Measurements from ENCODE around the gene CRABP2. TPM values are rescaled to one million over a fixed set of nuclear protein-coding genes. Genes with fewer than 3 reads are reported as not detected.

The CRABP2 gene
- total RNA-seq, 1 donor from 2014 or later: 278 TPM

- Mint-ChIP-seq H3K27me3 (ENCODE audit: low read depth, unreplicated experiment) (peaks cover 32% of the 10 kb centered on the region), H3K4me1 (ENCODE audit: low read depth, unreplicated experiment) (peaks cover 51% of the 10 kb centered on the region), H3K27ac (ENCODE audit: unreplicated experiment) (no peak overlapping the region), H3K4me3 (ENCODE audit: unreplicated experiment) (peak overlapping the region; percentile 69), H3K9me3 (ENCODE audit: unreplicated experiment) (peaks cover 2% of the 10 kb centered on the region), H3K36me3 (ENCODE audit: low read depth, unreplicated experiment) (peaks cover 2% of the 10 kb centered on the region)
- DNase-seq (ENCODE audit: low read depth) (no peak), FAIRE-seq (no peak)
- Histone ChIP-seq H3K4me1 (ENCODE audit: insufficient read depth, low read length) (peaks cover 57% of the 10 kb centered on the region), H3K27ac (ENCODE audit: low read depth, low read length) (no peak overlapping the region), H4K20me1 (ENCODE audit: insufficient read depth, low read length) (no peaks in the 10 kb centered on the region), H3K36me3 (ENCODE audit: insufficient read depth, low read length) (no peaks in the 10 kb centered on the region), H3K79me2 (ENCODE audit: insufficient read depth, low read length) (no peaks in the 10 kb centered on the region), H3K4me2 (ENCODE audit: low read length) (peak overlapping the region; percentile 77), H3K9me3 (ENCODE audit: insufficient read depth, low read depth, low read length) (no peaks in the 10 kb centered on the region), H3K4me3 (ENCODE audit: insufficient read depth, low read depth, low read length) (no peak overlapping the region), H2AFZ (ENCODE audit: low read depth, low read length) (peak overlapping the region; percentile 84), H3K27me3 (ENCODE audit: insufficient read depth, low read length) (peaks cover 19% of the 10 kb centered on the region), H3K9ac (ENCODE audit: low read length) (peak overlapping the region; percentile 62)
- TF ChIP-seq EZH2 (IDR thresholded peaks at IDR 0.05; ENCODE audit: insufficient read depth, low read length): no peak
- TF ChIP-seq CTCF (IDR thresholded peaks at IDR 0.05; ENCODE audit: insufficient read depth, low read depth, low read length): no peak
Observed at GRCh38 chr1:156658945-156659574, 46.3 kb downstream of the CRABP2 start.

GRCh38 chr1:156658496-156658895 lies 46.9 kb downstream of the CRABP2 start:
- Histone ChIP-seq H3K9ac (ENCODE audit: low read length) (no peak overlapping the region), H3K27me3 (ENCODE audit: insufficient read depth, low read length) (peaks cover 25% of the 10 kb centered on the region), H3K79me2 (ENCODE audit: insufficient read depth, low read length) (no peaks in the 10 kb centered on the region), H3K4me1 (ENCODE audit: insufficient read depth, low read length) (peaks cover 52% of the 10 kb centered on the region), H3K4me2 (ENCODE audit: low read length) (no peak overlapping the region), H3K4me3 (ENCODE audit: insufficient read depth, low read depth, low read length) (no peak overlapping the region), H3K9me3 (ENCODE audit: insufficient read depth, low read depth, low read length) (no peaks in the 10 kb centered on the region), H3K36me3 (ENCODE audit: insufficient read depth, low read length) (no peaks in the 10 kb centered on the region), H3K27ac (ENCODE audit: low read depth, low read length) (no peak overlapping the region), H4K20me1 (ENCODE audit: insufficient read depth, low read length) (no peaks in the 10 kb centered on the region), H2AFZ (ENCODE audit: low read depth, low read length) (no peak overlapping the region)
- DNase-seq (ENCODE audit: low read depth) (no peak), FAIRE-seq (no peak)
- peaks cover 38% of the 10 kb centered on the region for H3K27me3 Mint-ChIP-seq (ENCODE audit: low read depth, unreplicated experiment)
- no peak overlapping the region for H3K4me3 Mint-ChIP-seq (ENCODE audit: unreplicated experiment)
- no peak overlapping the region for H3K27ac Mint-ChIP-seq (ENCODE audit: unreplicated experiment)
- peaks cover 46% of the 10 kb centered on the region for H3K4me1 Mint-ChIP-seq (ENCODE audit: low read depth, unreplicated experiment)
- TF ChIP-seq EZH2 (IDR thresholded peaks at IDR 0.05; ENCODE audit: insufficient read depth, low read length): no peak
- H3K9me3 Mint-ChIP-seq (ENCODE audit: unreplicated experiment): peaks cover 2% of the 10 kb centered on the region
- H3K36me3 Mint-ChIP-seq (ENCODE audit: low read depth, unreplicated experiment): peaks cover 2% of the 10 kb centered on the region

DNA sequence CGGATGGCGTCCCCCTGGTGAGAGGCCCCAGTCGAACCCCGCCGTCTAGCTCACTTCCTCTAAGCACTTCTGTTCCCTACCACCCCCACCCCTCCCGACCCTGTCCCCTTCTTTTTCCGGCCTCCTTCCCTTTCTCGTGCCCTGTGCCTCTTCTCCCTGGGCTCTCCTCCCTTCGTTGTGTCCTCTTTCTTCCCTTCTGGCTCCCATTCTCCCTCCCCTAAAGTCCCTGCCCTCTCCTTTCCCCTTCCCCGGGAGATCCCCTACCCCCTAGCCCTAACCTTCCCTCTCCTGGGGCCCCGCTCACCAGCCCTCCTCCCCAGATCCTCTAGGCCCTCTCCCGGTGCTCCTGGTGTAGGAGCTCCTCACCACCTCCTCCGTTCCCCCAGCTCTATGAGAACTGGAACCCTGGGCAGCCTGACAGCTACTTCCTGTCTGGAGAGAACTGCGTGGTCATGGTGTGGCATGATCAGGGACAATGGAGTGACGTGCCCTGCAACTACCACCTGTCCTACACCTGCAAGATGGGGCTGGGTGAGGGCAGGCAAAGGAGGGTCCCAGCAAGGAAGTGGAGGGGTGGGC lies 47.6 kb downstream of the CRABP2 start:
- no peak overlapping the region for H3K4me3 Mint-ChIP-seq (ENCODE audit: unreplicated experiment)
- peaks cover 43% of the 10 kb centered on the region for H3K27me3 Mint-ChIP-seq (ENCODE audit: low read depth, unreplicated experiment)
- Histone ChIP-seq H3K4me3 (ENCODE audit: insufficient read depth, low read depth, low read length) (peak overlapping the region; percentile 31), H3K27ac (ENCODE audit: low read depth, low read length) (no peak overlapping the region), H3K79me2 (ENCODE audit: insufficient read depth, low read length) (no peaks in the 10 kb centered on the region), H3K4me1 (ENCODE audit: insufficient read depth, low read length) (peaks cover 45% of the 10 kb centered on the region), H3K9ac (ENCODE audit: low read length) (peak overlapping the region; percentile 32), H3K36me3 (ENCODE audit: insufficient read depth, low read length) (no peaks in the 10 kb centered on the region), H3K9me3 (ENCODE audit: insufficient read depth, low read depth, low read length) (no peaks in the 10 kb centered on the region), H3K27me3 (ENCODE audit: insufficient read depth, low read length) (peaks cover 27% of the 10 kb centered on the region), H2AFZ (ENCODE audit: low read depth, low read length) (no peak overlapping the region), H3K4me2 (ENCODE audit: low read length) (peak overlapping the region; percentile 83), H4K20me1 (ENCODE audit: insufficient read depth, low read length) (no peaks in the 10 kb centered on the region)
- H3K36me3 Mint-ChIP-seq (ENCODE audit: low read depth, unreplicated experiment): peaks cover 4% of the 10 kb centered on the region
- FAIRE-seq (no peak), DNase-seq (ENCODE audit: low read depth) (no peak)
- H3K4me1 Mint-ChIP-seq (ENCODE audit: low read depth, unreplicated experiment): peaks cover 39% of the 10 kb centered on the region
- peaks cover 2% of the 10 kb centered on the region for H3K9me3 Mint-ChIP-seq (ENCODE audit: unreplicated experiment)
- no peak for TF ChIP-seq EZH2 (IDR thresholded peaks at IDR 0.05; ENCODE audit: insufficient read depth, low read length)
- TF ChIP-seq CTCF (IDR thresholded peaks at IDR 0.05; ENCODE audit: insufficient read depth, low read depth, low read length): no peak
- no peak overlapping the region for H3K27ac Mint-ChIP-seq (ENCODE audit: unreplicated experiment)

Data from astrocyte (in vitro differentiated cells and primary cell).